GM12878 (cell line): Measurements from ENCODE around the gene PSMD1. TPM values are rescaled to one million over a fixed set of nuclear protein-coding genes. Genes with fewer than 3 reads are reported as not detected.

ENCODE experiments used
- ATAC-seq: fragments of 200-7000 bp; cut with Tn5 transposase; 3 replicates; pipeline ENCODE4 v1.9.1; 2020; ENCODE audit warnings: mild to moderate bottlenecking, moderate library complexity
- BruUV-seq: library from RNA; stranded (reverse); fragments of 400-500 nt; replicated peaks from 2 replicates; lab custom pipeline; 2021; lab: Mats Ljungman, UMichigan
- CTCF ChIA-PET: fragments of 300-600 bp; sonication (Branson Sonifier 250); formaldehyde crosslinking; extraction: SDS; loops from one replicate; lab custom pipeline; 2021; ENCODE audit warnings: inconsistent platforms; lab: Yijun Ruan, JAX
- POLR2A ChIA-PET: fragments of 350-600 bp; formaldehyde crosslinking; extraction: SDS; loops from one replicate; lab custom pipeline; 2021; ENCODE audit warnings: inconsistent platforms; lab: Charles Lee
- RAD21 ChIA-PET: fragments of 300-600 bp; sonication (Branson Sonifier 250); formaldehyde crosslinking; loops from one replicate; lab custom pipeline; 2023; ENCODE audit warnings: antibody characterized with exemption; ENCODE audit not compliant: unreplicated experiment; lab: Charles Lee
- SMC1A ChIA-PET: fragments of 300-600 bp; sonication (Branson Sonifier 250); formaldehyde crosslinking; loops from one replicate; lab custom pipeline; 2023; ENCODE audit not compliant: unreplicated experiment, uncharacterized antibody; lab: Charles Lee
- DNase-seq: peaks from one replicate; pipeline ENCODE4 v3.0.0-alpha.2; 2011; ENCODE audit warnings: low read depth, low spot score
- FAIRE-seq: peaks from 3 replicates; lab custom pipeline; 2011; peaks lifted over from hg19 to GRCh38; lab: Jason Lieb, UNC
- H2AFZ ChIP-seq: 2 replicates; pipeline ENCODE4 v1.6.0; 2011; ENCODE audit warnings: low read depth, low read length, control low read depth; ENCODE audit not compliant: control insufficient read depth
- H3K27ac ChIP-seq: 2 replicates; pipeline ENCODE4 v1.5.1; 2011; ENCODE audit warnings: control low read depth; ENCODE audit not compliant: control insufficient read depth, insufficient read depth
- H3K27me3 ChIP-seq, 2 experiments: replicated peaks in 1 of 2; 2 replicates each; pipeline versions ENCODE4 v1.6.0 to v1.6.1; 2011; ENCODE audit warnings: low read length in 1 of 2; ENCODE audit not compliant: control insufficient read depth in 2 of 2, insufficient read depth in 2 of 2
- H3K36me3 ChIP-seq, 2 experiments: 2 replicates each; pipeline ENCODE4 v1.5.1; 2011; ENCODE audit warnings: low read length in 1 of 2; ENCODE audit not compliant: control insufficient read depth in 2 of 2, insufficient read depth in 2 of 2
- H3K4me1 ChIP-seq: 2 replicates; pipeline ENCODE4 v1.6.1; 2011; ENCODE audit warnings: mild to moderate bottlenecking, low read length, moderate library complexity, mixed read lengths; ENCODE audit not compliant: control insufficient read depth, insufficient read depth
- H3K4me2 ChIP-seq: 2 replicates; pipeline ENCODE4 v1.6.0; 2011; ENCODE audit warnings: control low read depth; ENCODE audit not compliant: control insufficient read depth, insufficient read depth
- H3K4me3 ChIP-seq: fragments of 200-600 bp; sonication (generic); 2 replicates; pipeline ENCODE4 v1.5.1; 2016
- H3K79me2 ChIP-seq: 2 replicates; pipeline ENCODE4 v1.6.0; 2011; ENCODE audit warnings: low read length; ENCODE audit not compliant: control insufficient read depth, insufficient read depth
- H3K9ac ChIP-seq: 2 replicates; pipeline ENCODE4 v1.8.0; 2011; ENCODE audit warnings: low read length, control low read depth, mixed read lengths; ENCODE audit not compliant: control insufficient read depth, insufficient read depth
- H3K9me3 ChIP-seq: replicated peaks from 3 replicates; pipeline ENCODE4 v1.5.1; 2011; ENCODE audit warnings: mild to moderate bottlenecking, low read length; ENCODE audit not compliant: control insufficient read depth, insufficient read depth
- H4K20me1 ChIP-seq: 2 replicates; pipeline ENCODE4 v1.6.0; 2011; ENCODE audit not compliant: control insufficient read depth, insufficient read depth
- ATF7 ChIP-seq: fragments of 450-650 bp; IDR thresholded peaks from 2 replicates; pipeline ENCODE4 v1.6.1; 2016; ENCODE audit warnings: low read depth, mild to moderate bottlenecking
- EED ChIP-seq: sonication (generic); IDR thresholded peaks from 2 replicates; pipeline ENCODE4 v1.6.1; 2016; ENCODE audit warnings: antibody characterized with exemption, low read depth
- NFXL1 ChIP-seq: fragments of 450-650 bp; IDR thresholded peaks from 2 replicates; pipeline ENCODE4 v1.6.1; 2017; ENCODE audit warnings: antibody characterized with exemption, mild to moderate bottlenecking, borderline replicate concordance
- WGBS: methylation state at CpG from one replicate; pipeline ENCODE4 v1.1.6; 2016; ENCODE audit warnings: low lambda C conversion rate; ENCODE audit not compliant: insufficient replicate concordance, insufficient coverage; ENCODE audit errors: missing lambda C conversion rate; 5-methylcytosine and 5-hydroxymethylcytosine counted together
- in situ Hi-C: fragments of 300-500 bp; cut with MboI; formaldehyde crosslinking; loops from 9 replicates; pipeline ENCODE4 v1.14.3; 2018; ENCODE audit warnings: mixed read lengths
- intact Hi-C: fragments of 100-400 bp; cut with micrococcal nuclease; formaldehyde crosslinking; loops from one replicate; pipeline ENCODE4 v1.14.2; 2022; ENCODE audit not compliant: unreplicated experiment
- polyA plus RNA-seq, 11 experiments: library from polyadenylated mRNA; depleted of rRNA in 4 of 11; unstranded in 6 of 11; stranded (reverse) in 5 of 11; fragments of >200 nt; fragmentation: Nextera tagmentation in 4 of 11; fragmentation: Illumina TruSeq in 1 of 11; extraction: Ambion mirVana in 4 of 11; extraction: Trizol in 1 of 11; gene quantifications; 1 replicate in 1 of 11; 2 replicates in 10 of 11; pipeline versions ENCODE4 v1.2.1 to v1.2.3, GENCODE V29; 2011 to 2016; ENCODE audit warnings: inconsistent platforms in 2 of 11, missing spikeins in 2 of 11, low read depth in 1 of 11
- total RNA-seq, 4 experiments: library from RNA; depleted of rRNA in 3 of 4; stranded (reverse); fragments of >200 nt in 3 of 4; fragmentation: Illumina TruSeq in 1 of 4; extraction: Trizol in 1 of 4; gene quantifications; 2 replicates each; pipeline versions ENCODE4 v1.2.1 to v1.2.3, GENCODE V29; 2013 to 2021
- TF ChIP-seq, protein P1 (sequence below): fragments of 450-650 bp; IDR thresholded peaks from 2 replicates; pipeline ENCODE4 v1.6.1; 2017; ENCODE audit warnings: antibody characterized with exemption, mild to moderate bottlenecking, moderate library complexity

Gene PSMD1
- total and polyA plus RNA-seq, 10 of the 15 experiments (the other 5 are each of a cell fraction or from before 2014, with no cell fraction given) = 87.4 to 220 (median 139) TPM

GRCh38 chr2:231132129-231132528 is 75.5 kb downstream of the PSMD1 start:
- Histone ChIP-seq H3K27ac (no peak overlapping the region), H3K9me3 (no peaks in the 10 kb centered on the region), H2AFZ (no peak overlapping the region), H3K9ac (no peak overlapping the region), H3K4me2 (no peak overlapping the region), H3K36me3 (peaks cover 0 to under 1% of the 10 kb centered on the region in 2 experiments; a peak in 1 of 4 replicates), H3K4me1 (no peaks in the 10 kb centered on the region), H3K79me2 (peaks cover 1% of the 10 kb centered on the region; the same call in 1 of the 2 replicates), H3K4me3 (no peak overlapping the region), H3K27me3 (no peaks in the 10 kb centered on the region), H4K20me1 (no peaks in the 10 kb centered on the region)
- ChIA-PET SMC1A (interaction anchor here (0.8 kb wide), 1 partner anchor 18 kb away, joined by 3 read pairs; no protein-coding TSS in a partner anchor), POLR2A (no interaction called here), RAD21 (no interaction called here), CTCF (interaction anchor here (0.8 to 1.1 kb wide), 2 partner anchors 28 to 38 kb away, joined by 3 read pairs; no protein-coding TSS in a partner anchor)
- intact Hi-C loops = no loop called here
- ATAC-seq (no peak), DNase-seq (no peak), FAIRE-seq (no peak)
- in situ Hi-C loops = no loop called here
- 96% methylated on average over 1 of the region's 1 CpG for WGBS
- no peak for TF ChIP-seq NFXL1
- TF ChIP-seq EED = no peak
- TF ChIP-seq, protein P1, sequence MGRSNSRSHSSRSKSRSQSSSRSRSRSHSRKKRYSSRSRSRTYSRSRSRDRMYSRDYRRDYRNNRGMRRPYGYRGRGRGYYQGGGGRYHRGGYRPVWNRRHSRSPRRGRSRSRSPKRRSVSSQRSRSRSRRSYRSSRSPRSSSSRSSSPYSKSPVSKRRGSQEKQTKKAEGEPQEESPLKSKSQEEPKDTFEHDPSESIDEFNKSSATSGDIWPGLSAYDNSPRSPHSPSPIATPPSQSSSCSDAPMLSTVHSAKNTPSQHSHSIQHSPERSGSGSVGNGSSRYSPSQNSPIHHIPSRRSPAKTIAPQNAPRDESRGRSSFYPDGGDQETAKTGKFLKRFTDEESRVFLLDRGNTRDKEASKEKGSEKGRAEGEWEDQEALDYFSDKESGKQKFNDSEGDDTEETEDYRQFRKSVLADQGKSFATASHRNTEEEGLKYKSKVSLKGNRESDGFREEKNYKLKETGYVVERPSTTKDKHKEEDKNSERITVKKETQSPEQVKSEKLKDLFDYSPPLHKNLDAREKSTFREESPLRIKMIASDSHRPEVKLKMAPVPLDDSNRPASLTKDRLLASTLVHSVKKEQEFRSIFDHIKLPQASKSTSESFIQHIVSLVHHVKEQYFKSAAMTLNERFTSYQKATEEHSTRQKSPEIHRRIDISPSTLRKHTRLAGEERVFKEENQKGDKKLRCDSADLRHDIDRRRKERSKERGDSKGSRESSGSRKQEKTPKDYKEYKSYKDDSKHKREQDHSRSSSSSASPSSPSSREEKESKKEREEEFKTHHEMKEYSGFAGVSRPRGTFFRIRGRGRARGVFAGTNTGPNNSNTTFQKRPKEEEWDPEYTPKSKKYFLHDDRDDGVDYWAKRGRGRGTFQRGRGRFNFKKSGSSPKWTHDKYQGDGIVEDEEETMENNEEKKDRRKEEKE = no peak
- TF ChIP-seq ATF7 = no peak
- BruUV-seq = no TSS peak
